ENCODE measurements around the gene PRR7.

PRR7 gene

GRCh38 chr5:177425196-177425800 is 21.3 kb upstream of the PRR7 start:
- DNase-seq: peak; percentile 38

DNA sequence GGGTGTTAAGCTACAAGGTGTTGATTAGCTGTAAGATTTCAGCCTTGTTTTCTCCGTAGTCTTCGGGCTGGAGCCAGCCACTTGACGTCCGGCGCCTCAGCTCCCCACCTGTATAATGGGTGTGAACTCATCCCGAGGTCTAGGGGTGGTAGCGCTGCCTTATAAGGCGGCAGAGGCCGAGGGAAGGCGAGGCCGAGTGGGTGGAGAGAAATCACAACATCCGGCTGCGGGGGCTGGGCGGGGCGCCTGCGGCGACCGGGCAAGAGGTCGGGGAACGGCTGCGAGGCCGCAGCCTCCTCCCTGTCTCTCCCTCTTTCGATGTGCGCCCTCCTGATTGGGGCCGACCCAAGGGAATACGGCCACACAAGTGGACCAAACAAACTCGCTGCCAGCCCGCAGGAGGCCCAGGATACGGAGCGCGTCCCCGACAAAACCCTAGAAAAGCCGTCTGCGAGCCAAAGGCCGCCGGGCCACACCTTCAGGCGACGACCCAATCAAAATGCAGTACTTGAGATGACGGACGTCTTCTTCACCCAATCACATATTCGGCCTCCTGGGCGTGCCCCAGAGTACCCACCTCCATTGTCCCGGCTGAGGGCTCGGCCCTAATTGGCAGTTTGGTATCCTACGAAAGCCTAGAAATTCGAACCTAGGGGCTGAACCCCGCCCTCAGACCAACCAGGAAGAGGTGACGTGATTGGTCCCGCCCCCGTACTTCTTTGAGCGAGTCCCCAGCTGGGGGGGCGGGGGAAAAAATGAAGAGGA is 20.6 kb upstream of the PRR7 start:
- peak; percentile 99 for DNase-seq

DNA sequence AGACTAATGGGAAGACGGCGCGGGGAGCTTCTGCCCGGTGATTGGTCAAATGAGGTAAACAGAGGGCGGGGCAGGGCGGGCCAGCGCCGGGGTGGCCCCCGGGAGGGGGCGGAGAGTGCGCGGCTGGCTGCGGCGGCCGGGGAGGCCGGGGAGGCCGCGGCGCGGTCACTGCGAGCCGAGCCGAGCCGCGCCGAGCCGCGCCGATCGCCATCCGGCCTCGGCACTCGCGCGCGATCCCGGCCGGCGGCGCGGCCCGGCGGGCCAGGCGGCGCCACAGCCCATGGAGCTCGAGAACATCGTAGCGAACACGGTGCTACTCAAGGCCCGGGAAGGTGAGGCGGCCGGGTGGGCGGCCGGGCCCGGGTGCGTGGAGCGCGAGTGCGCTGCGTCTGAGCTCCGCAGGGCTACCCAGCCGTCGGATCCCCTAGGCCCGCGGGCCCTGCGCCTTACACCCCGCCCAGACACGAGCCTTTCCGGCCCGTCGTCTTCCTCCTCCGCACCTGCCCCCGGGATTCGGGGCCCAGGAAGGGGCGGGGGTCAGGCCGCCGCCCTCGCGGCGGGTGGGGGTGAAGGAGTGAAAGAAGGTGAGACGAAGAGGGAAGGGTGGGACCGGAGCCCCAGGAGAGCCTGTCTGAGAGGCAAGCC is 19.9 kb upstream of the PRR7 start, which contains the start of gene GRK6:
TSS of gene GRK6 (plus strand) at position 111 of the 645 bp plus-strand sequence. CDS start at position 281, 170 bp downstream.
- no peak for DNase-seq

- DNase-seq: no peak
Observed at GRCh38 chr5:177427211-177427822, 19.3 kb upstream of the PRR7 start.

GRCh38 chr5:177427919-177428573 is 18.6 kb upstream of the PRR7 start:
- DNase-seq: no peak

GRCh38 chr5:177428574-177429217 is 17.9 kb upstream of the PRR7 start:
- DNase-seq: no peak

GRCh38 chr5:177429248-177430040 is 17.2 kb upstream of the PRR7 start:
- DNase-seq: no peak

DNA sequence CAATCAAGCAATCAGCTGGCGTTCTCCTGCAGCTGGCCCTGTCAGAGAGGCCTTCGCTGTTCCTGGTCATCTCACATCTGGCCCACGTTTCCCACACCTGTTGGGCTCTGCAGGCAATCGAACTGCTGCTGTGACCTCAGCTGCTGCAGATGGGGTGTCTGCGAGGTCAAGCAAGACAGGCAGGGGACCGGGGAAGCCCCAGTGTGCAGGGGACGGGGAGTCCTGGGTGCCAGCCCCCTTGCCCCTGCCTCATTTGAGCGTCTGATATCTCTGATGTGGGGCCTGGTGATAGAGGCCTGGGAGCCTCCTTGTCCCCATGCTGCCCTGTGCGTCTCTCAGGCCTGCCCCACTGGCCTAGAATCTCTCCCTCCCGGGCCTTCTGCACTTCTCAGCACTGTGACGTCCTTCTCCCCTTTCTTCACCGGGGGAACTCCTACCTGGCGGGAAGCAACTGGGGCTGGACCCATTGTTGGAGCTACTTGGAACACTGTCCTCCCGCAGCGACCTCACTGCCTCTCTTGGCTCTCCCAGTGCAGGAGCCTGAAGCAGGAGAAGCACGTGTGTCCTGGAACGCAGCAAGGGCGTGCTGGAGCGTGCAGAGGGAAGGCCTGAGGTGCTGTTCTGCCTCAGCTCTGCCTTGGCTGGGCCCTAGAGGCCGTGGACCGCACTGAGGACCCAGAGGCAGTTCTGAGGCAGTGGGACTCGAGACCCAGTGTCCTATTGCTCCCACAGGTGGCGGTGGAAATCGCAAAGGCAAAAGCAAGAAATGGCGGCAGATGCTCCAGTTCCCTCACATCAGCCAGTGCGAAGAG is 16.3 kb upstream of the PRR7 start:
- DNase-seq: no peak

DNA sequence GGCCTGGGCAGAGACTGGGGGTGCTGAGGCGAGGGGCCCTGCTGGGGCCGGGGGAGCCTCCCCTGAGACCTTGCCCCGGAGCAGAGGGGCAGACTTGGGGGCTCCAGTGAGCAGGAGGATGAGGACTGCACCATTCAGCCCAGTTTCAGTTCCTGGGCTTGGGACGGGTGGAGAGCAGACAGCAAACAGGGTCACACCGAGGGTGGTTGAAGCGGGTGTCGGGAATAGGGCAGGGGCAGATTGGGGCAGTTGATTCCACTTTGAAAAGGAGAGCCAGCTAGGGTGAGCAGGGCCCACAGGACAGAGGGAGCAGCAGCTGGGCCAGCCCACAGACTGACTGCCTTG is 15.7 kb upstream of the PRR7 start:
- DNase-seq: no peak

- no peak for DNase-seq
Observed at GRCh38 chr5:177431317-177432142, 15.1 kb upstream of the PRR7 start.

DNA sequence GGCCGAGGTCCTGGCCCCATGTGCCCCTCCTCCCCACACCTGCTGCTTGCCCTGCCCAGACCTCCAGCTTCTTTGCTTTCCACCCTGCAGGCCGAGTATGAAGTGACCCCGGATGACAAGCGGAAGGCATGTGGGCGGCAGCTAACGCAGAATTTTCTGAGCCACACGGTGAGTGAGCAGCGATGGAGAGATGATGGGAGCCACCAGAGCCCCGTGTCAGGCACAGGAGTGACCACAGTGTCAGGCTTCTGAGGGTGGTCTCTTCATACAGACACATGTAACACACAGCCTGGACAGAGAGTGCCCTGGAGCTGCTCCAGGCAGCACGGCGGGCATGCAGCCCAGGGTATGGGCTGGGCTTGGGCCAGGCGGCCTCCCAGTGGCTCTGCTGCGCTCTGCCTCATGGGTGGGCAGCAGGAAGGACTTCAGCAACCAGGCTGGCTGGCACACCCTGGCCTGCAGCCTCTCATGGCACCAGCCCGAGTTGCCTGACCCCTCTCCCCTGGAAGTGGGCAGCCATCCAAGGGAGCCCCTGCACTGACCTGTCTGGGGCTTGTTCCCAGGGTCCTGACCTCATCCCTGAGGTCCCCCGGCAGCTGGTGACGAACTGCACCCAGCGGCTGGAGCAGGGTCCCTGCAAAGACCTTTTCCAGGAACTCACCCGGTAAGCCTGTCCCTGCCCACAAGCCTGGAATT is 14.3 kb upstream of the PRR7 start:
- DNase-seq: no peak

- no peak for DNase-seq
Observed at GRCh38 chr5:177432839-177433657, 13.6 kb upstream of the PRR7 start.

GRCh38 chr5:177433658-177434217 is 12.9 kb upstream of the PRR7 start:
- no peak for DNase-seq

- DNase-seq: no peak
Observed at GRCh38 chr5:177434437-177434836, 12.2 kb upstream of the PRR7 start.

GRCh38 chr5:177434942-177435738 is 11.5 kb upstream of the PRR7 start:
- no peak for DNase-seq

DNA sequence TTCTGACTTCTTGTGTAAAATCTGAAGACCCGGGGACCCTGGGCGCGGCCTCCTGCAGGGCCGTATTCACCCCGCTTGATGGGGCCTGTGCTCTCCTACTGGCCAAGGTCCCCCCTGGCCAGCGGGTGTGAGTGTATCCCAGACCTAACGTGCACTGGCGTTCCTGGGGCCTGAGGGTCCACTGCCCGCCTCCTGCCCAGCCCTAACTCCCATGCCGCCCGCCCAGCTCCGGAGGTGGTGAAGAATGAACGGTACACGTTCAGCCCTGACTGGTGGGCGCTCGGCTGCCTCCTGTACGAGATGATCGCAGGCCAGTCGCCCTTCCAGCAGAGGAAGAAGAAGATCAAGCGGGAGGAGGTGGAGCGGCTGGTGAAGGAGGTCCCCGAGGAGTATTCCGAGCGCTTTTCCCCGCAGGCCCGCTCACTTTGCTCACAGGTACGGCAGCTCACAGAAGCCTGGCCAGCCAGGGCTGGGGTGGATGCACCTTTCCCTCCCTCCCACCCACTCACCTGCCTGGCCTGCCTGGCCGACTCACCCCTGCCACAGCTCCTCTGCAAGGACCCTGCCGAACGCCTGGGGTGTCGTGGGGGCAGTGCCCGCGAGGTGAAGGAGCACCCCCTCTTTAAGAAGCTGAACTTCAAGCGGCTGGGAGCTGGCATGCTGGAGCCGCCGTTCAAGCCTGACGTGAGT is 10.6 kb upstream of the PRR7 start:
- no peak for DNase-seq

- DNase-seq: no peak
Observed at GRCh38 chr5:177437623-177438022, 9.0 kb upstream of the PRR7 start.

Data from NCI-H2029 treated with DMSO at 0.1 percent for 48 hours (cell line).